ENCODE data around the gene SECISBP2. TPM values are rescaled to one million over a fixed set of nuclear protein-coding genes. Genes with fewer than 3 reads are reported as not detected.

SECISBP2 gene
- total and polyA plus RNA-seq, 4 donors, result 26.6 to 112 (median 43.0) TPM

DNA sequence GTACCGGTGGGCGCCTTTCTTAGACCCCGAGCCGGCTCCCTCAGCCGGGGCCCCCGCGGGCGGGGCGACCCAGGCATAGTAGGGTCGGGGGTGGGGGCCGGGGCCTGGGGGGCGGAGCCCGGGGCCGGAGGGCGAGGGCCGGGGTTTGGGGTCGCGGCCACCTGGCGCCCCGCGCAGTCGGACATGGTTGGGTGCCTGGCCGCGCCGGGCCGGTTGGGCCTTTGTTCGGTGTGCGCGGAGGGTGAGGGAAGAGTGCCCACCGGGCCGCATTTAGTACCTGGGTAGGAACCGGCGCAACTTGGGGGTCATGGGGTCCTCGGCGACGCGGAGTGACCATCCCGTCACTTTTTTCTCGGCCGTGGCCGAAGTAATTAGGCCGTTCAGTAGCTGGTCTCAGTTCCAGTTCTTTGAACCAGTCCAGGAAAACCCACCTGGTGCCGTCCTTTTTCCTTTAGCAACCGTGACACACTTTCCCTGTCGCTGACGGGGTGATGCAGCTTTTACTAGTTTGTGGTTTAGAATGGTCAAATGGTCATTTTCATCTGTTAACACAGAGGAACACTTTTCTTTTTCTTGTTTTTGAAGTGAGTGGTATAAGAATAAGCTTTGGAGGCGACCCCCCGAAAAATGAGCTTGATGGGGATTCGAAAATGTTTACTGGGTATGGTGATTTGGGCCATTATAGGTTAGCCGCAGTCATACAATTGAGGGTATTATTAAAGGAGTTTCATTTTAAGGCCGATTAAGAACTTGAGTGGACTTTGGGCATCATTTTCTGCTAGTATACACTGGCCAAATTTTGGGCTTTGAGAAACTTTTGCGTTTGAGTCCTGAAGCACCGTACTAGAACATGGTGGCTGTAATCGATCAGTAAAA, 6.7 kb upstream of the SECISBP2 start:
- peak overlapping the region in 1 of 2 donors; percentile 100 for H3K27ac ChIP-seq (ENCODE audit: low read depth in 1 of 2, low read length in 1 of 2)
- 1% methylated on average over 53 to 54 of the region's 54 CpGs for WGBS, 2 donors
- peak overlapping the region; percentile 77 for H3K4me3 ChIP-seq
- ATAC-seq (ENCODE audit: insufficient read depth, low FRiP score) (peak; percentile 1), DNase-seq (peak in 1 of 3 donors; percentile 29)
- peaks cover 3 to 32% (median 11%) of the 10 kb centered on the region in 5 donors for H3K4me1 ChIP-seq (ENCODE audit: control insufficient read depth in 5 of 5, insufficient read depth in 5 of 5, low read length in 5 of 5)
- no peaks in the 10 kb centered on the region for H3K27me3 ChIP-seq (ENCODE audit: control insufficient read depth in 3 of 3, insufficient read depth in 3 of 3, low read length in 2 of 3)
- no peaks in the 10 kb centered on the region for H3K9me3 ChIP-seq (ENCODE audit: control insufficient read depth in 4 of 4, insufficient read depth in 3 of 4, low read length in 3 of 4)
- peak overlapping the region; percentile 60 to 96 for H3K9ac ChIP-seq (ENCODE audit: insufficient read depth in 1 of 2, low read length in 2 of 2)
- peaks cover 0 to 2% (median 2%) of the 10 kb centered on the region in 4 donors for H3K36me3 ChIP-seq (ENCODE audit: control insufficient read depth in 4 of 4, insufficient read depth in 4 of 4, low read length in 4 of 4)
- TF ChIP-seq, protein P1, sequence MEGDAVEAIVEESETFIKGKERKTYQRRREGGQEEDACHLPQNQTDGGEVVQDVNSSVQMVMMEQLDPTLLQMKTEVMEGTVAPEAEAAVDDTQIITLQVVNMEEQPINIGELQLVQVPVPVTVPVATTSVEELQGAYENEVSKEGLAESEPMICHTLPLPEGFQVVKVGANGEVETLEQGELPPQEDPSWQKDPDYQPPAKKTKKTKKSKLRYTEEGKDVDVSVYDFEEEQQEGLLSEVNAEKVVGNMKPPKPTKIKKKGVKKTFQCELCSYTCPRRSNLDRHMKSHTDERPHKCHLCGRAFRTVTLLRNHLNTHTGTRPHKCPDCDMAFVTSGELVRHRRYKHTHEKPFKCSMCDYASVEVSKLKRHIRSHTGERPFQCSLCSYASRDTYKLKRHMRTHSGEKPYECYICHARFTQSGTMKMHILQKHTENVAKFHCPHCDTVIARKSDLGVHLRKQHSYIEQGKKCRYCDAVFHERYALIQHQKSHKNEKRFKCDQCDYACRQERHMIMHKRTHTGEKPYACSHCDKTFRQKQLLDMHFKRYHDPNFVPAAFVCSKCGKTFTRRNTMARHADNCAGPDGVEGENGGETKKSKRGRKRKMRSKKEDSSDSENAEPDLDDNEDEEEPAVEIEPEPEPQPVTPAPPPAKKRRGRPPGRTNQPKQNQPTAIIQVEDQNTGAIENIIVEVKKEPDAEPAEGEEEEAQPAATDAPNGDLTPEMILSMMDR (IDR thresholded peaks at IDR 0.05; ENCODE audit: control extremely low read depth, extremely low read depth), result no peak

DNA sequence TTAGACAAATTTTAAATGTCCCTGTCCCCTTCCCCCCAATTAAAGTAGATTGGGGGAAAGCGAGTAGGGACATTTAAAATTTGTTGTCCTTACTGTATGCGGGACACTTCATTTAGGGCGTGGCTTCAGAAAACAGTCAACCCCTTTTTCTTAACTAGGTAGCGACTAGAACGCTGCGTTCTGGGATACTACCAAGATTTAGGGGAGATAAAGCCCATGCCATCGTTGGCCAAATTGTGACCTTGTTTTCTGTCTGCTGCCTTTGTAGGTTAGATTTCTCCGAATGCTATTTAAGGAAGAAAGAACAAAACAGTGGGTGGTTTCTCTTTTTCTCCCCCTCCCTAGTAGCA, 6.1 kb upstream of the SECISBP2 start:
- TF ChIP-seq, protein P1 (IDR thresholded peaks at IDR 0.05; ENCODE audit: control extremely low read depth, extremely low read depth), result no peak
- no peak overlapping the region for H3K27ac ChIP-seq (ENCODE audit: low read depth in 1 of 2, low read length in 1 of 2)
- 0 to 3% methylated on average over 8 of the region's 8 CpGs for WGBS, 2 donors
- no peak for ATAC-seq (ENCODE audit: insufficient read depth, low FRiP score)
- no peaks in the 10 kb centered on the region for H3K27me3 ChIP-seq (ENCODE audit: control insufficient read depth in 3 of 3, insufficient read depth in 3 of 3, low read length in 2 of 3)
- peak overlapping the region; percentile 27 for H3K4me3 ChIP-seq
- no peaks in the 10 kb centered on the region for H3K9me3 ChIP-seq (ENCODE audit: control insufficient read depth in 4 of 4, insufficient read depth in 3 of 4, low read length in 3 of 4)
- peaks cover 3 to 32% (median 11%) of the 10 kb centered on the region in 5 donors for H3K4me1 ChIP-seq (ENCODE audit: control insufficient read depth in 5 of 5, insufficient read depth in 5 of 5, low read length in 5 of 5)
- peak overlapping the region; percentile 60 to 96 for H3K9ac ChIP-seq (ENCODE audit: insufficient read depth in 1 of 2, low read length in 2 of 2)
- peak; percentile 38 to 82 (median 75) for DNase-seq
- H3K36me3 ChIP-seq (ENCODE audit: control insufficient read depth in 4 of 4, insufficient read depth in 4 of 4, low read length in 4 of 4), result peaks cover 0 to 6% (median 0%) of the 10 kb centered on the region in 4 donors

DNA sequence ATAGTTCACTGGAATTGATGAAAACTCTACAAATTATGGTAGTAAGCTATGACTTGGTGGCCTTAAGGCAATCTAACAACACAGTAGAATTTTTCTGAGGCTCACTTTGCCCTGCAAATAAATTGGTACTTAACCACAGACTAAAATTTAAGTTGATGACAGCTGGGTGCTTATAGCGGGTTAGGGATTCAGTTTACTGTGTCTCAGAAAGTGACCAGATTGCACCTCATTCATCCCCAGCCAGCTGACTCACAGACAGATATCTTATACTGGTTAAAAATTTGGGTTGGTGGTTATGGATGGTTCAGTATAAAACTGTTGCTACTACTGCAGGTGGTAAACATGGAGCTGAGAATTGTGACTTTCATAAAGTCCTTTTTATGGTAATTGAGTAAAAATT, 4.5 kb upstream of the SECISBP2 start:
- H3K27ac ChIP-seq (ENCODE audit: low read depth in 1 of 2, low read length in 1 of 2), result no peak overlapping the region
- no peak overlapping the region for H3K4me3 ChIP-seq
- TF ChIP-seq, protein P1 (IDR thresholded peaks at IDR 0.05; ENCODE audit: control extremely low read depth, extremely low read depth), result no peak
- peak overlapping the region in 1 of 2 donors; percentile 65 for H3K9ac ChIP-seq (ENCODE audit: insufficient read depth in 1 of 2, low read length in 2 of 2)
- WGBS, 2 donors, result 69 to 70% methylated on average over 1 of the region's 1 CpG
- DNase-seq, result peak in 1 of 3 donors; percentile 11
- no peaks in the 10 kb centered on the region for H3K9me3 ChIP-seq (ENCODE audit: control insufficient read depth in 4 of 4, insufficient read depth in 3 of 4, low read length in 3 of 4)
- H3K27me3 ChIP-seq (ENCODE audit: control insufficient read depth in 3 of 3, insufficient read depth in 3 of 3, low read length in 2 of 3), result no peaks in the 10 kb centered on the region
- no peak for ATAC-seq (ENCODE audit: insufficient read depth, low FRiP score)
- H3K4me1 ChIP-seq (ENCODE audit: control insufficient read depth in 5 of 5, insufficient read depth in 5 of 5, low read length in 5 of 5), result peaks cover 3 to 41% (median 11%) of the 10 kb centered on the region in 5 donors
- H3K36me3 ChIP-seq (ENCODE audit: control insufficient read depth in 4 of 4, insufficient read depth in 4 of 4, low read length in 4 of 4), result peaks cover 0 to 9% (median 0%) of the 10 kb centered on the region in 4 donors

Measured in lung (tissue), 12 donors.